ENCODE results near the gene WIPF2.

DNA sequence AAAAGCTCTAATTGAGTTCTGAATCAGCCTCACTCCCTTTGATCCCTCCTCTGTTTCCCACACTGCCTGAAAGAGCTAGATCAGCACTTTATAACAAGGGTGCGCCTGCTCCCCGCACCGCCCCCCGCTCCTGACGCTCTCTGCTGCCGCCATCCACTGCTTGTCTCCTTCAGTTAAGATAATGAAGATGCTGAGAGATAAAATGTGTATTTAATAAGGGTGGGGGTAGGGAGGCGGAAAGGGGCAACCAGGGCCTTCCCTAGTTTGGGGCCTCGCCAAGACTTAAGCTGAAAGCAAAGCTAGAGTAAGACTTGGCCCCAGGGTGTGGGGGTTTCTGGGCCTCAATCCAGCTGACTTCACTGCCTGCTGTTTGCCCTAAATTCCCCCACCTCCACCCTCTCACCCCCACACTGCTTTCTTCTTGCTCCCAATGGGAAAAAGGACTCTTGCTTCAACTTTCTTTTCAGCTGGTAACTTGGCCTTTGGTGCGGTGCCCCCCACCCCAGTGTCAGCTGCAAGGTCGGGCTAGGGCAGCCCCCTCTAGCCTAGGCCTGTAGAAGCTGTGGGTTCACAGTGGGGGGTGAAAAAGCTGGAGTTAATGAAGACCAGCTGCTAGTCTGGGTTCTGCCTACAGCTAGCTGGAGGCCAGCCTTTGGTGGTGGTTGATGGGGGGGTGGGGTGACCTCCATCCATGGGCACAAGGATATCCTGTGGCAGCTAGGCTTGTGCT, 88.1 kb downstream of the WIPF2 start:
- TF ChIP-seq, protein P1, sequence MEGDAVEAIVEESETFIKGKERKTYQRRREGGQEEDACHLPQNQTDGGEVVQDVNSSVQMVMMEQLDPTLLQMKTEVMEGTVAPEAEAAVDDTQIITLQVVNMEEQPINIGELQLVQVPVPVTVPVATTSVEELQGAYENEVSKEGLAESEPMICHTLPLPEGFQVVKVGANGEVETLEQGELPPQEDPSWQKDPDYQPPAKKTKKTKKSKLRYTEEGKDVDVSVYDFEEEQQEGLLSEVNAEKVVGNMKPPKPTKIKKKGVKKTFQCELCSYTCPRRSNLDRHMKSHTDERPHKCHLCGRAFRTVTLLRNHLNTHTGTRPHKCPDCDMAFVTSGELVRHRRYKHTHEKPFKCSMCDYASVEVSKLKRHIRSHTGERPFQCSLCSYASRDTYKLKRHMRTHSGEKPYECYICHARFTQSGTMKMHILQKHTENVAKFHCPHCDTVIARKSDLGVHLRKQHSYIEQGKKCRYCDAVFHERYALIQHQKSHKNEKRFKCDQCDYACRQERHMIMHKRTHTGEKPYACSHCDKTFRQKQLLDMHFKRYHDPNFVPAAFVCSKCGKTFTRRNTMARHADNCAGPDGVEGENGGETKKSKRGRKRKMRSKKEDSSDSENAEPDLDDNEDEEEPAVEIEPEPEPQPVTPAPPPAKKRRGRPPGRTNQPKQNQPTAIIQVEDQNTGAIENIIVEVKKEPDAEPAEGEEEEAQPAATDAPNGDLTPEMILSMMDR (IDR thresholded peaks at IDR 0.05; ENCODE audit: borderline replicate concordance, extremely low read depth, low read length, poor library complexity, severe bottlenecking) = no peak
- TF ChIP-seq EZH2 (IDR thresholded peaks at IDR 0.05; ENCODE audit: borderline replicate concordance, low read depth, low read length, severe bottlenecking) = no peak
